ENCODE data around the gene DLGAP1. TPM values are rescaled to one million over a fixed set of nuclear protein-coding genes. Genes with fewer than 3 reads are reported as not detected.

Gene DLGAP1
- total RNA-seq, 1 donor from 2014 or later: 2.0 TPM

GRCh38 chr18:4232656-4233055, 222.5 kb downstream of the DLGAP1 start:
- no peak overlapping the region for H3K4me3 ChIP-seq
- intact Hi-C loops (cut with DNase I): no loop called here

GRCh38 chr18:4231260-4231659, 223.8 kb downstream of the DLGAP1 start:
- no peaks in the 10 kb centered on the region for H3K36me3 ChIP-seq
- peaks cover 5 to 9% of the 10 kb centered on the region in 2 donors for H3K9me3 ChIP-seq
- no peaks in the 10 kb centered on the region for H3K4me1 ChIP-seq
- intact Hi-C loops (cut with DNase I): no loop called here
- H3K27me3 ChIP-seq: no peaks in the 10 kb centered on the region
- H3K27ac ChIP-seq: no peak overlapping the region
- H3K4me3 ChIP-seq: no peak overlapping the region
- TF ChIP-seq CTCF (IDR thresholded peaks at IDR 0.05): no peak
- DNase-seq (ENCODE audit: low spot score in 2 of 2): no peak

More at GRCh38 chr18:4232656-4233055, 222.5 kb downstream of the DLGAP1 start:
- no peaks in the 10 kb centered on the region for H3K4me1 ChIP-seq
- no peak for TF ChIP-seq CTCF (IDR thresholded peaks at IDR 0.05)
- peaks cover 5 to 9% of the 10 kb centered on the region in 2 donors for H3K9me3 ChIP-seq
- no peaks in the 10 kb centered on the region for H3K27me3 ChIP-seq
- no peak for DNase-seq (ENCODE audit: low spot score in 2 of 2)
- no peaks in the 10 kb centered on the region for H3K36me3 ChIP-seq
- H3K27ac ChIP-seq: no peak overlapping the region

GRCh38 chr18:4230450-4231168, 224.5 kb downstream of the DLGAP1 start:
- Histone ChIP-seq H3K9me3 (peaks cover 5 to 9% of the 10 kb centered on the region in 2 donors), H3K36me3 (no peaks in the 10 kb centered on the region), H3K4me3 (no peak overlapping the region), H3K27ac (no peak overlapping the region), H3K27me3 (no peaks in the 10 kb centered on the region), H3K4me1 (no peaks in the 10 kb centered on the region)
- TF ChIP-seq CTCF (IDR thresholded peaks at IDR 0.05): no peak
- DNase-seq (ENCODE audit: low spot score in 2 of 2): no peak
- intact Hi-C loops (cut with DNase I): no loop called here

GRCh38 chr18:4224031-4224704, 230.9 kb downstream of the DLGAP1 start:
- H3K27me3 ChIP-seq: no peaks in the 10 kb centered on the region

GRCh38 chr18:4211111-4211837, 243.8 kb downstream of the DLGAP1 start:
- no peaks in the 10 kb centered on the region for H3K36me3 ChIP-seq
- no peak for DNase-seq (ENCODE audit: low spot score in 2 of 2)
- no peaks in the 10 kb centered on the region for H3K27me3 ChIP-seq
- H3K4me3 ChIP-seq: no peak overlapping the region
- no peak overlapping the region for H3K27ac ChIP-seq
- H3K4me1 ChIP-seq: no peaks in the 10 kb centered on the region
- intact Hi-C loops (cut with DNase I): no loop called here
- TF ChIP-seq CTCF (IDR thresholded peaks at IDR 0.05): no peak
- H3K9me3 ChIP-seq: no peaks in the 10 kb centered on the region

More at GRCh38 chr18:4224031-4224704, 230.9 kb downstream of the DLGAP1 start:
- intact Hi-C loops (cut with DNase I): no loop called here
- Histone ChIP-seq H3K4me1 (no peaks in the 10 kb centered on the region), H3K9me3 (peaks cover 0 to 6% of the 10 kb centered on the region in 2 donors), H3K27ac (no peak overlapping the region), H3K4me3 (no peak overlapping the region), H3K36me3 (no peaks in the 10 kb centered on the region)
- no peak for DNase-seq (ENCODE audit: low spot score in 2 of 2)
- no peak for TF ChIP-seq CTCF (IDR thresholded peaks at IDR 0.05)

Measured in ascending aorta (tissue), 2 donors.